Gastroesophageal sphincter (tissue), 3 donors: ENCODE data around the gene GINM1.

ENCODE experiments used
- POLR2A ChIP-seq, 2 donors: fragments of 450-650 bp; IDR thresholded peaks; one replicate each; pipeline ENCODE4 v1.6.1; 2017; ENCODE audit warnings: antibody characterized with exemption in 2 of 2, mild to moderate bottlenecking in 2 of 2, moderate library complexity in 1 of 2
- POLR2AphosphoS5 ChIP-seq: sonication (generic); formaldehyde crosslinking; IDR thresholded peaks from one replicate; pipeline ENCODE4 v1.6.1; 2017; ENCODE audit warnings: antibody characterized with exemption
- TF ChIP-seq, protein P1 (sequence below), 4 experiments: fragments of 200-600 bp in 2 of 4; fragments of 450-650 bp in 2 of 4; sonication (generic) in 1 of 4; IDR thresholded peaks; one replicate each; pipeline ENCODE4 v1.5.1; 2017 to 2019; ENCODE audit warnings: antibody characterized with exemption in 4 of 4, mild to moderate bottlenecking in 2 of 4, moderate library complexity in 2 of 4

DNA sequence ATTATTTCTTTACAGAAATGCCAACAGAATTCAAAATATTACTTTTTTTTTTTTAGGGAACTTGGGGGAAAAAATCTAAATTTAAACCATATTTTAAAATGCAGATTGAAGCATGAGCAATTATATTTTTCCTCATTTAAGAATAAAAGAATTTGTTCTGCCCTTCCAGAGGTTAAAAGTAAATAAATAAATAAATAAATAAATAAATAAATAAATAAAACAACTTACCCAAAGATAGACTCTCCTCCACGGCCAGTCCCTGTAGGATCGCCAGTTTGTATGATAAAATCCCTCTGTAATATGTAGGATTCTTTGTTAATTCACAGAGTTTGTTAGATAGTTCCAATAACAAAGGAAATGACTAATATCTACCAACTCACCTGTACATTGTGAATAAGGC lies 25.0 kb upstream of the GINM1 start:
- TF ChIP-seq POLR2A (IDR thresholded peaks at IDR 0.05) (no peak), POLR2AphosphoS5 (no peak)
- TF ChIP-seq, protein P1, sequence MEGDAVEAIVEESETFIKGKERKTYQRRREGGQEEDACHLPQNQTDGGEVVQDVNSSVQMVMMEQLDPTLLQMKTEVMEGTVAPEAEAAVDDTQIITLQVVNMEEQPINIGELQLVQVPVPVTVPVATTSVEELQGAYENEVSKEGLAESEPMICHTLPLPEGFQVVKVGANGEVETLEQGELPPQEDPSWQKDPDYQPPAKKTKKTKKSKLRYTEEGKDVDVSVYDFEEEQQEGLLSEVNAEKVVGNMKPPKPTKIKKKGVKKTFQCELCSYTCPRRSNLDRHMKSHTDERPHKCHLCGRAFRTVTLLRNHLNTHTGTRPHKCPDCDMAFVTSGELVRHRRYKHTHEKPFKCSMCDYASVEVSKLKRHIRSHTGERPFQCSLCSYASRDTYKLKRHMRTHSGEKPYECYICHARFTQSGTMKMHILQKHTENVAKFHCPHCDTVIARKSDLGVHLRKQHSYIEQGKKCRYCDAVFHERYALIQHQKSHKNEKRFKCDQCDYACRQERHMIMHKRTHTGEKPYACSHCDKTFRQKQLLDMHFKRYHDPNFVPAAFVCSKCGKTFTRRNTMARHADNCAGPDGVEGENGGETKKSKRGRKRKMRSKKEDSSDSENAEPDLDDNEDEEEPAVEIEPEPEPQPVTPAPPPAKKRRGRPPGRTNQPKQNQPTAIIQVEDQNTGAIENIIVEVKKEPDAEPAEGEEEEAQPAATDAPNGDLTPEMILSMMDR (IDR thresholded peaks at IDR 0.05), result no peak
